COLO668 (cell line): ENCODE results near the gene DVL2.

Experiments
- DNase-seq: peaks from one replicate; lab custom pipeline; 2025; ENCODE audit not compliant: unreplicated experiment; lab: John Stamatoyannopoulos, UW

The DVL2 gene

DNA sequence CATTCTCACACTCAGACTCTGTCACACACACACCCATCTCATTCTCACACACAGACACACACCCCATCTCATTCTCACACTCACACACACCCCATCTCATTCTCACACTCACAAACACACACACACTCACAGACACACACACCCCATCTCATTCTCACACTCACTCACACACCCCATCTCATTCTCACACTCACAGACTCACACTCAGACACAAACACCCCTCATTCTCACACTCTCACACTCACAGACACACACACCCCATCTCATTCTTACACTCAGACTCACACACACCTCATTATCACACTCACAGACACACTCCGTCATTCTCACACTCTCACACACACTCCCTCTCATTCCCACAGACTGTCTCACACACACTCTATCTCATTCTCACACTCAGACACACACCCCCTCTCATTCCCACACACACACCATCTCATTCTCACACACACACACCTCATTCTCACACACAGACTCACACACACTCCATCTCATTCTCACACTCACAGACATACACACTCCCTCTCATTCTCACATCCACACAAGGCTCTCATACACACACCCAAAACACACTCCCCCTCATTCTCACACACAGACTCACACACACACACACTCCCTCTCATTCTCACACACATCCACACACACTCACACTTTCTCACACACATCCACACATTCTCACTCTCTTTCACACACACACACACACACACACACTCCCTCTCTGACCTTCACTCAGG lies 58.0 kb downstream of the DVL2 start:
- DNase-seq = no peak
